GM12891 (cell line): ENCODE results near the gene SPATA6.
"Not testable (repeated sequence)": the region's sequence is repeated elsewhere in the genome, so short reads cannot be mapped to it uniquely, and the experiment has no call there.

Experiments used
- DNase-seq: peaks from one replicate; pipeline ENCODE4 v3.0.0; 2011; ENCODE audit warnings: low spot score; ENCODE audit not compliant: insufficient read length
- FAIRE-seq: peaks from 2 replicates; lab custom pipeline; 2011; peaks lifted over from hg19 to GRCh38; lab: Jason Lieb, UNC
- PAX5 ChIP-seq: IDR thresholded peaks from 2 replicates; pipeline ENCODE4 v1.6.1; 2011; ENCODE audit warnings: low read length, moderate library complexity, mild to moderate bottlenecking; ENCODE audit not compliant: insufficient read depth, severe bottlenecking
- POLR2A ChIP-seq: IDR thresholded peaks from 2 replicates; pipeline ENCODE4 v1.6.1; 2011; ENCODE audit warnings: low read depth, low read length, control low read depth
- POLR2AphosphoS5 ChIP-seq: IDR thresholded peaks from 2 replicates; pipeline ENCODE4 v1.6.1; 2011; ENCODE audit warnings: low read depth, low read length, control low read depth
- POU2F2 ChIP-seq: IDR thresholded peaks from 2 replicates; pipeline ENCODE4 v1.6.1; 2011; ENCODE audit warnings: low read depth, mild to moderate bottlenecking, control low read depth, low read length, moderate library complexity
- SPI1 ChIP-seq: IDR thresholded peaks from 2 replicates; pipeline ENCODE4 v1.6.1; 2011; ENCODE audit warnings: low read depth, low read length, control low read depth
- TAF1 ChIP-seq: IDR thresholded peaks from 2 replicates; pipeline ENCODE4 v1.6.1; 2011; ENCODE audit warnings: low read depth, low read length, control low read depth

Gene SPATA6

GRCh38 chr1:48466594-48466993, 5.4 kb downstream of the SPATA6 start:
- no peak for FAIRE-seq
- TF ChIP-seq POLR2AphosphoS5: no peak
- no peak for TF ChIP-seq POU2F2
- TF ChIP-seq TAF1: no peak
- no peak for TF ChIP-seq POLR2A
- no peak for TF ChIP-seq PAX5
- no peak for DNase-seq

GRCh38 chr1:48462716-48463302, 9.2 kb downstream of the SPATA6 start:
- DNase-seq: no peak
- no peak for FAIRE-seq
- TF ChIP-seq POU2F2: no peak
- TF ChIP-seq POLR2AphosphoS5: no peak
- TF ChIP-seq PAX5: no peak
- TF ChIP-seq TAF1: no peak
- TF ChIP-seq SPI1: no peak
- no peak for TF ChIP-seq POLR2A

- DNase-seq: no peak
- TF ChIP-seq POU2F2 (no peak), PAX5 (no peak), TAF1 (no peak), SPI1 (no peak), POLR2A (no peak), POLR2AphosphoS5 (no peak)
- FAIRE-seq: no peak
Observed at GRCh38 chr1:48450505-48450904, 21.5 kb downstream of the SPATA6 start.

GRCh38 chr1:48448932-48449331, 23.1 kb downstream of the SPATA6 start:
- no peak for DNase-seq
- TF ChIP-seq TAF1 (no peak), SPI1 (no peak), POLR2A (no peak), POLR2AphosphoS5 (no peak), PAX5 (no peak), POU2F2 (no peak)
- FAIRE-seq: no peak

GRCh38 chr1:48444186-48444585, 27.8 kb downstream of the SPATA6 start:
- DNase-seq, FAIRE-seq: not testable (repeated sequence)

- FAIRE-seq (no peak), DNase-seq (no peak)
- no peak for TF ChIP-seq TAF1
- no peak for TF ChIP-seq PAX5
- TF ChIP-seq POU2F2: no peak
Observed at GRCh38 chr1:48442864-48443619, 29.0 kb downstream of the SPATA6 start.

- FAIRE-seq, DNase-seq: not testable (repeated sequence)
Observed at GRCh38 chr1:48440786-48441185, 31.2 kb downstream of the SPATA6 start.

GRCh38 chr1:48439380-48439779, 32.6 kb downstream of the SPATA6 start:
- FAIRE-seq: no peak

GRCh38 chr1:48437379-48437778, 34.6 kb downstream of the SPATA6 start:
- DNase-seq, FAIRE-seq: not testable (repeated sequence)

More at GRCh38 chr1:48439380-48439779, 32.6 kb downstream of the SPATA6 start:
- DNase-seq: no peak
- no peak for TF ChIP-seq SPI1
- TF ChIP-seq POLR2A: no peak
- TF ChIP-seq TAF1: no peak
- no peak for TF ChIP-seq POU2F2
- no peak for TF ChIP-seq POLR2AphosphoS5
- TF ChIP-seq PAX5: no peak

GRCh38 chr1:48435312-48436002, 36.5 kb downstream of the SPATA6 start:
- DNase-seq, FAIRE-seq: not testable (repeated sequence)
